Activated T-cell treated with anti-CD3 and anti-CD28 coated beads, Interleukin-2, amount 50 U/mL, for 24 hours (primary cell): ENCODE measurements around the gene NELFB.

Source experiments
- DNase-seq: peaks from one replicate; pipeline ENCODE4 v3.0.0-alpha.2; 2020
- H3K27ac Mint-ChIP-seq: 2 replicates; pipeline ENCODE4 v1.8.0; 2020; ENCODE audit warnings: mild to moderate bottlenecking, mixed read lengths
- H3K27me3 Mint-ChIP-seq: 2 replicates; pipeline ENCODE4 v1.8.0; 2020; ENCODE audit warnings: mixed read lengths
- H3K36me3 Mint-ChIP-seq: 2 replicates; pipeline ENCODE4 v1.8.0; 2020; ENCODE audit warnings: low read depth, mixed read lengths
- H3K4me1 Mint-ChIP-seq: 2 replicates; pipeline ENCODE4 v1.8.0; 2020; ENCODE audit warnings: low read depth, mixed read lengths
- H3K4me3 Mint-ChIP-seq: 2 replicates; pipeline ENCODE4 v1.8.0; 2020; ENCODE audit warnings: mild to moderate bottlenecking, moderate library complexity, mixed read lengths
- H3K9me3 Mint-ChIP-seq: 2 replicates; pipeline ENCODE4 v1.8.0; 2020; ENCODE audit warnings: mixed read lengths

NELFB gene

GRCh38 chr9:137286975-137287383 is 31.9 kb downstream of the NELFB start:
- H3K36me3 Mint-ChIP-seq = no peaks in the 10 kb centered on the region
- no peak overlapping the region for H3K27ac Mint-ChIP-seq
- no peaks in the 10 kb centered on the region for H3K9me3 Mint-ChIP-seq
- DNase-seq = no peak
- peaks cover 11% of the 10 kb centered on the region for H3K27me3 Mint-ChIP-seq
- H3K4me3 Mint-ChIP-seq = no peak overlapping the region
- no peaks in the 10 kb centered on the region for H3K4me1 Mint-ChIP-seq

- Mint-ChIP-seq H3K36me3 (no peaks in the 10 kb centered on the region), H3K27ac (no peak overlapping the region), H3K4me3 (no peak overlapping the region), H3K27me3 (peaks cover 42% of the 10 kb centered on the region), H3K9me3 (no peaks in the 10 kb centered on the region), H3K4me1 (peaks cover 8% of the 10 kb centered on the region)
- DNase-seq = no peak
These were observed 38.0 kb downstream of the NELFB start for GRCh38 chr9:137293094-137293481.

- Mint-ChIP-seq H3K9me3 (no peaks in the 10 kb centered on the region), H3K27me3 (peaks cover 47% of the 10 kb centered on the region), H3K4me3 (no peak overlapping the region), H3K4me1 (peaks cover 8% of the 10 kb centered on the region), H3K36me3 (no peaks in the 10 kb centered on the region), H3K27ac (no peak overlapping the region)
- DNase-seq = no peak
These were observed 38.5 kb downstream of the NELFB start for GRCh38 chr9:137293482-137294090.

- Mint-ChIP-seq H3K27me3 (peaks cover 53% of the 10 kb centered on the region), H3K4me3 (no peak overlapping the region), H3K27ac (peak overlapping the region; percentile 29), H3K9me3 (no peaks in the 10 kb centered on the region), H3K4me1 (peaks cover 8% of the 10 kb centered on the region), H3K36me3 (no peaks in the 10 kb centered on the region)
- DNase-seq = no peak
These were observed 39.1 kb downstream of the NELFB start for GRCh38 chr9:137294091-137294680.

- Mint-ChIP-seq H3K27me3 (peaks cover 57% of the 10 kb centered on the region), H3K4me1 (peaks cover 8% of the 10 kb centered on the region), H3K36me3 (no peaks in the 10 kb centered on the region), H3K9me3 (no peaks in the 10 kb centered on the region), H3K4me3 (peak overlapping the region; percentile 10), H3K27ac (peak overlapping the region; percentile 29)
- DNase-seq = no peak
These were observed 39.6 kb downstream of the NELFB start for GRCh38 chr9:137294681-137295237.

- no peaks in the 10 kb centered on the region for H3K36me3 Mint-ChIP-seq
- H3K4me1 Mint-ChIP-seq = peaks cover 12% of the 10 kb centered on the region
- no peak overlapping the region for H3K4me3 Mint-ChIP-seq
- no peaks in the 10 kb centered on the region for H3K9me3 Mint-ChIP-seq
- DNase-seq = peak; percentile 78
- peaks cover 61% of the 10 kb centered on the region for H3K27me3 Mint-ChIP-seq
- H3K27ac Mint-ChIP-seq = no peak overlapping the region
These were observed 40.2 kb downstream of the NELFB start for GRCh38 chr9:137295238-137295811.

- Mint-ChIP-seq H3K4me3 (peak overlapping the region; percentile 43), H3K4me1 (peaks cover 15% of the 10 kb centered on the region), H3K27me3 (peaks cover 65% of the 10 kb centered on the region), H3K27ac (no peak overlapping the region), H3K36me3 (no peaks in the 10 kb centered on the region), H3K9me3 (no peaks in the 10 kb centered on the region)
- no peak for DNase-seq
These were observed 40.9 kb downstream of the NELFB start for GRCh38 chr9:137295849-137296669.

GRCh38 chr9:137296670-137297664 is 41.8 kb downstream of the NELFB start:
- Mint-ChIP-seq H3K27me3 (peaks cover 65% of the 10 kb centered on the region), H3K4me1 (peaks cover 15% of the 10 kb centered on the region), H3K36me3 (no peaks in the 10 kb centered on the region), H3K27ac (no peak overlapping the region), H3K4me3 (peak overlapping the region; percentile 43), H3K9me3 (no peaks in the 10 kb centered on the region)
- DNase-seq = no peak

- Mint-ChIP-seq H3K4me3 (no peak overlapping the region), H3K9me3 (no peaks in the 10 kb centered on the region), H3K4me1 (peaks cover 15% of the 10 kb centered on the region), H3K27me3 (peaks cover 63% of the 10 kb centered on the region), H3K27ac (no peak overlapping the region), H3K36me3 (no peaks in the 10 kb centered on the region)
- no peak for DNase-seq
These were observed 42.8 kb downstream of the NELFB start for GRCh38 chr9:137297966-137298365.

GRCh38 chr9:137298401-137299202 is 43.5 kb downstream of the NELFB start:
- Mint-ChIP-seq H3K9me3 (no peaks in the 10 kb centered on the region), H3K4me3 (no peak overlapping the region), H3K27me3 (peaks cover 56% of the 10 kb centered on the region), H3K4me1 (peaks cover 15% of the 10 kb centered on the region), H3K27ac (no peak overlapping the region), H3K36me3 (no peaks in the 10 kb centered on the region)
- no peak for DNase-seq

GRCh38 chr9:137299203-137299565 is 44.1 kb downstream of the NELFB start:
- Mint-ChIP-seq H3K9me3 (no peaks in the 10 kb centered on the region), H3K36me3 (no peaks in the 10 kb centered on the region), H3K4me3 (no peak overlapping the region)

GRCh38 chr9:137299938-137300337 is 44.8 kb downstream of the NELFB start:
- H3K36me3 Mint-ChIP-seq = no peaks in the 10 kb centered on the region
- H3K27ac Mint-ChIP-seq = no peak overlapping the region
- no peaks in the 10 kb centered on the region for H3K9me3 Mint-ChIP-seq
- H3K4me1 Mint-ChIP-seq = peaks cover 12% of the 10 kb centered on the region
- peak overlapping the region; percentile 46 for H3K4me3 Mint-ChIP-seq
- peaks cover 43% of the 10 kb centered on the region for H3K27me3 Mint-ChIP-seq
- no peak for DNase-seq

More at GRCh38 chr9:137299203-137299565, 44.1 kb downstream of the NELFB start:
- DNase-seq = no peak
- no peak overlapping the region for H3K27ac Mint-ChIP-seq
- peaks cover 50% of the 10 kb centered on the region for H3K27me3 Mint-ChIP-seq
- peaks cover 17% of the 10 kb centered on the region for H3K4me1 Mint-ChIP-seq

GRCh38 chr9:137300567-137301080 is 45.5 kb downstream of the NELFB start:
- H3K27ac Mint-ChIP-seq = peak overlapping the region; percentile 65
- no peaks in the 10 kb centered on the region for H3K36me3 Mint-ChIP-seq
- no peaks in the 10 kb centered on the region for H3K9me3 Mint-ChIP-seq
- H3K4me1 Mint-ChIP-seq = peaks cover 17% of the 10 kb centered on the region
- peaks cover 41% of the 10 kb centered on the region for H3K27me3 Mint-ChIP-seq
- no peak for DNase-seq
- peak overlapping the region; percentile 74 for H3K4me3 Mint-ChIP-seq
